Fibroblast of the aortic adventitia (primary cell): Measurements from ENCODE around the gene TEKT2. TPM values are rescaled to one million over a fixed set of nuclear protein-coding genes. Genes with fewer than 3 reads are reported as not detected.

ENCODE experiments used
- DNase-seq: peaks from one replicate; pipeline ENCODE4 v3.0.0-alpha.2; 2010; ENCODE audit warnings: low read depth
- H3K4me3 ChIP-seq: 2 replicates; pipeline ENCODE4 v1.5.1; 2011; ENCODE audit warnings: low read depth, mild to moderate bottlenecking, control low read depth, low read length, moderate library complexity
- total RNA-seq: library from RNA; depleted of rRNA; stranded (reverse); fragments of >200 nt; gene quantifications from 2 replicates; pipeline ENCODE4 v1.2.3, GENCODE V29; 2012; ENCODE audit warnings: low replicate concordance
- TF ChIP-seq, protein P1 (sequence below): IDR thresholded peaks from 2 replicates; pipeline ENCODE4 v1.5.1; 2011; ENCODE audit warnings: mild to moderate bottlenecking, low read length, control low read depth, inconsistent platforms; ENCODE audit not compliant: insufficient read depth

TEKT2 gene
- total RNA-seq, 1 donor: 0.18 TPM

DNA sequence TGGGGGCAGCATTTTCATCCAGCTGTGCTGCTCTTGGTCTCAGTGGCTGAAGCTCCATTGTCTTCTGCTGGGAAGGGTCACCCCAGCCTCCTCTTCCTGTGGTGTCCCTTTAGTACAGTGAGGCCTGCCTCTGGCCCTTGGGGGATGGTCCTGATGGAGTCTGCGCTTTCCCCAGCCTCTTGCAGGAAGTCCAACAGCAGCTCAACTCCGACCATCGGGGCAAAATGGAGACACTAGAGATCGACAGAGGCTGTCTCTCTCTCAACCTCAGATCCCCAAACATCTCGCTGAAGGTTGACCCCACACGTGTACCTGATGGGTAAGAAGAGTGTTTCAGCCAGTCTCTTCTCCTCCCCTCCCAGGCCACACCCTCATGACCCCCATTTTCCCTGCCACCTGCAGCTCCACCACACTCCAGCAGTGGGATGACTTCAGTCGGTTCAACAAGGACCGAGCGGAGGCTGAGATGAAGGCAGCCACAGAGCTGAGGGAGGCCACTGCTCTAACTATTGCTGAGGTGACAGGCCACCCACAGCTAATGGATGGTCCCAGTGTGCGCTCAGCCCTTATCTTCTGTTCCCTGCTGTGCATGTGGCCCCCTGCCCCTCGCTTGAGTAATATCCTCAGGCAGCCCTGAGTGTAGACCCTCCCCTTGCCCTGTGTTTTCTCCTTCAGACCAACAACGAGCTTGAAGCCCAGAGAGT is 2.8 kb downstream of the TEKT2 start:
- no peak for DNase-seq
- TF ChIP-seq, protein P1, sequence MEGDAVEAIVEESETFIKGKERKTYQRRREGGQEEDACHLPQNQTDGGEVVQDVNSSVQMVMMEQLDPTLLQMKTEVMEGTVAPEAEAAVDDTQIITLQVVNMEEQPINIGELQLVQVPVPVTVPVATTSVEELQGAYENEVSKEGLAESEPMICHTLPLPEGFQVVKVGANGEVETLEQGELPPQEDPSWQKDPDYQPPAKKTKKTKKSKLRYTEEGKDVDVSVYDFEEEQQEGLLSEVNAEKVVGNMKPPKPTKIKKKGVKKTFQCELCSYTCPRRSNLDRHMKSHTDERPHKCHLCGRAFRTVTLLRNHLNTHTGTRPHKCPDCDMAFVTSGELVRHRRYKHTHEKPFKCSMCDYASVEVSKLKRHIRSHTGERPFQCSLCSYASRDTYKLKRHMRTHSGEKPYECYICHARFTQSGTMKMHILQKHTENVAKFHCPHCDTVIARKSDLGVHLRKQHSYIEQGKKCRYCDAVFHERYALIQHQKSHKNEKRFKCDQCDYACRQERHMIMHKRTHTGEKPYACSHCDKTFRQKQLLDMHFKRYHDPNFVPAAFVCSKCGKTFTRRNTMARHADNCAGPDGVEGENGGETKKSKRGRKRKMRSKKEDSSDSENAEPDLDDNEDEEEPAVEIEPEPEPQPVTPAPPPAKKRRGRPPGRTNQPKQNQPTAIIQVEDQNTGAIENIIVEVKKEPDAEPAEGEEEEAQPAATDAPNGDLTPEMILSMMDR: no peak
- H3K4me3 ChIP-seq: no peak overlapping the region

DNA sequence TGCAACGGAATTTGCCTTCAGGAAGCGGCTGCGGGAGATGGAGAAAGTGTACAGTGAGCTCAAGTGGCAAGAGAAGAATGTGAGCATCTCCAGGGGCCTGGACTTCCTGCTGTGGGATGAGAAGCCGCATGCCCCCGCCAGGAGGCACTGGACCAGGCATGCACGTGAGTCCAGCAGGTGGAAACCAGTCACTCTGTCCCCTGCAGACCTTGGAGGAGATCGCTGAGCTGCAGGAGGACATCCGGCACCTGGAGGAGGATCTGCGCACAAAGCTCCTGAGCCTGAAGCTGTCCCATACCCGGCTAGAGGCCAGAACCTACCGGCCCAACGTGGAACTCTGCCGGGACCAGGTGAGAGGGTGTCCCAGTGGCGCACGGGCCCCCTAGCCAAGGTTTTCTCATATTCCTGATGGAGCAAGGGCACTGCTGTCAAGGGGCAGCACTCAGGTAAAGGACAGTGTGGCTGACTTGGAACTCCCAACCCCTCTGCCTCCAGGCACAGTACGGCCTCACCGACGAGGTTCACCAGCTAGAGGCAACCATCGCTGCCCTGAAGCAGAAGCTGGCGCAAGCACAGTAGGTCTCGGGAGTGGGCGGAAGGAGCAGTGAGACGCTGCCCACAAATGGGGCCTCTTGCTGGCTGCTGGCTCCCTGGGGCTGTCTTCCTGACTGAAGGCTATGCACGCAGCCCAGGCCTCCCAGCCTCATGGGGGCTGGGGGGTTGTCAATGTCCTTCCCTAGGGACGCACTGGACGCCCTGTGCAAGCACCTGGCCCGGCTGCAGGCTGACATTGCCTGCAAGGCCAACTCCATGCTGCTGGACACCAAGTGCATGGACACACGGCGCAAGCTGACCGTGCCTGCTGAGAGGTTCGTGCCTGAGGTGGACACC is 3.6 kb downstream of the TEKT2 start:
- TF ChIP-seq, protein P1: no peak
- no peak for DNase-seq
- no peak overlapping the region for H3K4me3 ChIP-seq

DNA sequence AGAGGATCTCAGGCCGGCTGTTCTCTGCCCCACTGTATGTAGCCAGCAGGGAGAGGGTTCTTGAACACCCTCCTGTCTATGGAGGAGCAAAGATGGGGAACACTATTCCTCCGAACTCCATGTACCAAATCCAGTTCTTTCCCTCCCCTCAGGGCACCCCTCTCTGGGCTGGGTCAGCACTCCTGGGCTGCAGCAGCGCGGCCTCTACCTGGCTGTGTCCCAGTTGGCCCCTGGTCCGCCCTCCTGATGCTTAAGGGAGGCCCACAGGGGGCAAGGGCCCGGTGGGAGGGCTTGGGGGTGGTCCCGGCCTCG is 4.3 kb downstream of the TEKT2 start:
- TF ChIP-seq, protein P1: no peak
- no peak for DNase-seq
- H3K4me3 ChIP-seq: peak overlapping the region; percentile 90

DNA sequence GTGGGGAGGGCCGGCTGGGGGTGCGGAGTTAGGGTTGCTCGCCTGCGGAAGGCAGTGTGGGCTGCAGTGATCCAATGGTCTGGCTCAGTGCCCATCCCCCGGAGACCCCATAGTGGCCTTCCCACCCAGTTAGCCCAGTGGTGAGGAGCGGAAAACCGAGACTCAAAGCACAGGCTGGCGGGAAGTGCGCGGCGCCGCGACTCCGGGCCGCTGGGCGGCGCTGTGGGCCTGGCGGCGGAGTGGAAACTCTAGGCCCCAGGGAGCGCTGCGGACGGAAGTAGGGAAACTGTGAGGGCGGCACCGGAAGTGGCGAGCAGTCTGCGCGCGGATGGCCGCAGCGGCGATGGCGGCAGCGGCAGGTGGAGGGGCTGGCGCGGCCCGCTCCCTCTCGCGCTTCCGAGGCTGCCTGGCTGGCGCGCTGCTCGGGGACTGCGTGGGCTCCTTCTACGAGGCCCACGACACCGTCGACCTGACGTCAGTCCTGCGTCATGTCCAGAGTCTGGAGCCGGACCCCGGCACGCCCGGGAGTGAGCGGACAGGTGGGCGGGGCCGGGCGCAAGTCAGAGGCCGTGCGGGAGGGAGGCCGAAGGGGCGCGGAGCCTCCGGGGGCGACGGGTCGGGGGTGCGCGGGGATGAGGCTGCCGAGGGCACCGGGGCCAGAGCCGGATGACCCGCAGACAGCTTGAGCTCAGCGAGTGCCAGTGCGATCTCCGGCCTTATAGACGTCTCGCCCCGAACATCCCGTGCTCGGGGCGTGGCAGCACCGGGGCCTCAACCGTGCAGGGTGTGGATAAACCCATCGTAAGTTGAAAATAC is 4.9 kb downstream of the TEKT2 start, which contains the start of gene ADPRS:
ADPRS (plus strand) TSS at position 316 of the 816 bp plus-strand sequence; CDS start at position 329, 13 bp downstream.
- peak within 1 kb of the TSS; percentile 90 for H3K4me3 ChIP-seq
- TF ChIP-seq, protein P1: peak; percentile 78
- DNase-seq: peak; percentile 89

DNA sequence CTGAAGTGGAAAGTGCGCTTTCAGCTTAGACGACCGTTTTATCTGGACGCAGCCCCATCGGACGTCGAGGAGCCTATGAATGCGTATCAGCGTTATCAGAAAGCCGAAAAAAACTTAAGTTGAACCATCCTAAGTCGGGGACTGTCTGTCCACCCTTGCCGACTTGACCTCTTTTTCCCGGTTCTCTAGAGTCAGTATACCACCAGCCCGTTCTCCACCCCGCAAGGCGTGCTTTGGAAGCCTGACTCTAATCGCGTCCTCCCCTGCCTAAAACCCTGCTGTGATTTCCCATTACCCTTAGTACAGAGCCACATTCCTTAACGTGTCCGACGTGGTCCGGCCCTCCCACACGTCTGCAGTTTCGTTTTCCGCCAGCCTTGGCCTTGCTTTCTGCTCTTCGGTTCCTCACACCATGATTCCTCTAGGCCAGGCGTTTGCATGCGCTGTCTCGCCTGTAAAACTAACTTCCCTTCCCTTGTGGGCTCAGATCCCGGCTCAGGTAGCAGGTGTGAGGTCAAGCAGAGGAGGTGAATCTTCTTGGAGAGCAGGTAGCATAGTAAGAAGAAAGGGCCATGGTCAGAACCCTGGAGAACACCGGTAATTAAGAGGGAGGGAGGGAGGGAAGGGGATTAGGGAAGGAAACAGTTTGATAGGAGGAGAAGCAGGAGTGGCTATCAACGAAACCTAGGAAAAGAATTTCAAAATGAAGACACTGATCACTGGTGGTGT is 5.7 kb downstream of the TEKT2 start:
- H3K4me3 ChIP-seq: peak overlapping the region; percentile 90
- TF ChIP-seq, protein P1: no peak
- DNase-seq: peak; percentile 55

DNA sequence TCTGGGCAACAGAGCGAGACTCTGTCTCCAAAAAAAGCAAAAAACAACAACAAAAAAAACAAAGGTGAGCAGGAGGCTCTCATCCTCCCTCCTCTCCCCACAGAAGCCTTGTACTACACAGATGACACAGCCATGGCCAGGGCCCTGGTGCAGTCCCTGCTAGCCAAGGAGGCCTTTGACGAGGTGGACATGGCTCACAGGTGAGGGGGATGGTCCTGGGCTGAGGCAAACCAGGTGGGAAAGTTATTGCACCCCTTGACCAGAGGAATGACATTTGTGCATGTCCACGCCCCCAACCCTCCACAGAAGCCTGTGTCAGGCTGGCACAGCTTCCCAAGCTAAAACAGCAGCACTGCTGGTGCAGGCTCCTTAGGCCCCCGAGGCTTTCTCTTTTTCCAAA is 7.2 kb downstream of the TEKT2 start:
- TF ChIP-seq, protein P1: no peak
- DNase-seq: no peak
- H3K4me3 ChIP-seq: no peak overlapping the region
